HG03060 (cell line): ENCODE results near the gene SS18.
A peak's percentile ranks its signal among the peaks of the same experiment; 100 is the strongest.
"Not testable (repeated sequence)": the region's sequence is repeated elsewhere in the genome, so short reads cannot be mapped to it uniquely, and the experiment has no call there.

Experiments
- ATAC-seq: cut with Tn5 transposase; IDR thresholded peaks from one replicate; pipeline ENCODE4 v1.9.1; 2021; ENCODE audit warnings: low read depth, moderate number of reproducible peaks; ENCODE audit not compliant: unreplicated experiment

The SS18 gene

GRCh38 chr18:26090130-26091046 is at the start of gene SS18:
Gene SS18, minus strand, starts transcription at chr18:26090613. Its CDS starts 44 bp downstream, at chr18:26090569.
- ATAC-seq, result peak; percentile 64

GRCh38 chr18:26135548-26135947 is 45.1 kb upstream of the SS18 start:
- no peak for ATAC-seq

GRCh38 chr18:26134107-26134506 is 43.7 kb upstream of the SS18 start:
- no peak for ATAC-seq

- no peak for ATAC-seq
Observed at GRCh38 chr18:26133652-26134051, 43.2 kb upstream of the SS18 start, which contains the start of gene PSMA8. Gene PSMA8, plus strand, starts transcription at chr18:26133869. Its CDS starts 97 bp downstream, at chr18:26133966.

- ATAC-seq, result not testable (repeated sequence)
Observed at GRCh38 chr18:26128192-26128591, 37.8 kb upstream of the SS18 start.

GRCh38 chr18:26127786-26128185 is 37.4 kb upstream of the SS18 start:
- no peak for ATAC-seq

- not testable (repeated sequence) for ATAC-seq
Observed at GRCh38 chr18:26121994-26122393, 31.6 kb upstream of the SS18 start.

GRCh38 chr18:26121476-26121875 is 31.1 kb upstream of the SS18 start:
- no peak for ATAC-seq

GRCh38 chr18:26119246-26119645 is 28.8 kb upstream of the SS18 start:
- no peak for ATAC-seq

- no peak for ATAC-seq
Observed at GRCh38 chr18:26104035-26104434, 13.6 kb upstream of the SS18 start.

- ATAC-seq, result no peak
Observed at GRCh38 chr18:26103579-26103978, 13.2 kb upstream of the SS18 start.

GRCh38 chr18:26097563-26097962 is 7.2 kb upstream of the SS18 start:
- ATAC-seq, result no peak

- ATAC-seq, result no peak
Observed at GRCh38 chr18:26096852-26097251, 6.4 kb upstream of the SS18 start.

- ATAC-seq, result peak; percentile 30
Observed at GRCh38 chr18:26091047-26091630, 726 bp upstream of the SS18 start.

- ATAC-seq, result no peak
Observed at GRCh38 chr18:26089293-26090129, 902 bp downstream of the SS18 start.

GRCh38 chr18:26088487-26088886 is 1.9 kb downstream of the SS18 start:
- ATAC-seq, result no peak

- no peak for ATAC-seq
Observed at GRCh38 chr18:26086959-26087358, 3.5 kb downstream of the SS18 start.

GRCh38 chr18:26085056-26085455 is 5.4 kb downstream of the SS18 start:
- ATAC-seq, result no peak

GRCh38 chr18:26083099-26083498 is 7.3 kb downstream of the SS18 start:
- no peak for ATAC-seq

- ATAC-seq, result no peak
Observed at GRCh38 chr18:26082475-26082874, 7.9 kb downstream of the SS18 start.

GRCh38 chr18:26074246-26074645 is 16.2 kb downstream of the SS18 start:
- ATAC-seq, result no peak
